Measurements from ENCODE around the gene HACE1.

HACE1 gene

GRCh38 chr6:104795363-104795762 is 64.4 kb downstream of the HACE1 start:
- H3K36me3 ChIP-seq (ENCODE audit: control insufficient read depth, insufficient read depth, low read length), result peaks cover 14% of the 10 kb centered on the region

GRCh38 chr6:104789770-104790190 is 69.9 kb downstream of the HACE1 start:
- 83% methylated on average over 1 of the region's 5 CpGs; no CpG with 5 or more reads in 1 of the 2 experiments for WGBS, 2 experiments (ENCODE audit: insufficient coverage in 2 of 2)
- Histone ChIP-seq H3K36me3 (ENCODE audit: control insufficient read depth, insufficient read depth, low read length) (peaks cover 4% of the 10 kb centered on the region), H3K27ac (ENCODE audit: low read depth, low read length, severe bottlenecking) (no peak overlapping the region)

More at GRCh38 chr6:104795363-104795762, 64.4 kb downstream of the HACE1 start:
- Histone ChIP-seq H3K27ac (ENCODE audit: low read depth, low read length, severe bottlenecking) (no peak overlapping the region), H3K4me1 (ENCODE audit: control insufficient read depth, insufficient read depth, low read length, poor library complexity, severe bottlenecking) (no peaks in the 10 kb centered on the region), H3K4me3 (ENCODE audit: extremely low read depth, insufficient read depth, low read length, poor library complexity, severe bottlenecking) (no peak overlapping the region), H3K9me3 (ENCODE audit: control insufficient read depth, low read length) (no peaks in the 10 kb centered on the region)
- WGBS, 2 experiments (ENCODE audit: insufficient coverage in 2 of 2), result 92 to 100% methylated on average over 2 of the region's 3 CpGs

GRCh38 chr6:104788400-104788799 is 71.3 kb downstream of the HACE1 start:
- Histone ChIP-seq H3K27ac (ENCODE audit: low read depth, low read length, severe bottlenecking) (no peak overlapping the region), H3K4me1 (ENCODE audit: control insufficient read depth, insufficient read depth, low read length, poor library complexity, severe bottlenecking) (peaks cover 8% of the 10 kb centered on the region), H3K9me3 (ENCODE audit: control insufficient read depth, low read length) (no peaks in the 10 kb centered on the region), H3K36me3 (ENCODE audit: control insufficient read depth, insufficient read depth, low read length) (peaks cover 3% of the 10 kb centered on the region), H3K4me3 (ENCODE audit: extremely low read depth, insufficient read depth, low read length, poor library complexity, severe bottlenecking) (no peak overlapping the region)
- WGBS, 2 experiments (ENCODE audit: insufficient coverage in 2 of 2), result no CpG with 5 or more reads among the region's 2 CpGs

More at GRCh38 chr6:104789770-104790190, 69.9 kb downstream of the HACE1 start:
- H3K9me3 ChIP-seq (ENCODE audit: control insufficient read depth, low read length), result no peaks in the 10 kb centered on the region
- H3K4me3 ChIP-seq (ENCODE audit: extremely low read depth, insufficient read depth, low read length, poor library complexity, severe bottlenecking), result no peak overlapping the region
- H3K4me1 ChIP-seq (ENCODE audit: control insufficient read depth, insufficient read depth, low read length, poor library complexity, severe bottlenecking), result peaks cover 8% of the 10 kb centered on the region

GRCh38 chr6:104787305-104787704 is 72.4 kb downstream of the HACE1 start:
- Histone ChIP-seq H3K4me3 (ENCODE audit: extremely low read depth, insufficient read depth, low read length, poor library complexity, severe bottlenecking) (no peak overlapping the region), H3K27ac (ENCODE audit: low read depth, low read length, severe bottlenecking) (no peak overlapping the region), H3K9me3 (ENCODE audit: control insufficient read depth, low read length) (no peaks in the 10 kb centered on the region), H3K36me3 (ENCODE audit: control insufficient read depth, insufficient read depth, low read length) (peaks cover 12% of the 10 kb centered on the region), H3K4me1 (ENCODE audit: control insufficient read depth, insufficient read depth, low read length, poor library complexity, severe bottlenecking) (peaks cover 8% of the 10 kb centered on the region)
- WGBS, 2 experiments (ENCODE audit: insufficient coverage in 2 of 2), result 100% methylated on average over 1 of the region's 2 CpGs; no CpG with 5 or more reads in 1 of the 2 experiments

GRCh38 chr6:104784884-104785283 is 74.8 kb downstream of the HACE1 start:
- no peak overlapping the region for H3K4me3 ChIP-seq (ENCODE audit: extremely low read depth, insufficient read depth, low read length, poor library complexity, severe bottlenecking)
- 79 to 94% methylated on average over 2 of the region's 2 CpGs for WGBS, 2 experiments (ENCODE audit: insufficient coverage in 2 of 2)
- H3K4me1 ChIP-seq (ENCODE audit: control insufficient read depth, insufficient read depth, low read length, poor library complexity, severe bottlenecking), result peaks cover 8% of the 10 kb centered on the region
- no peak overlapping the region for H3K27ac ChIP-seq (ENCODE audit: low read depth, low read length, severe bottlenecking)
- no peaks in the 10 kb centered on the region for H3K9me3 ChIP-seq (ENCODE audit: control insufficient read depth, low read length)
- H3K36me3 ChIP-seq (ENCODE audit: control insufficient read depth, insufficient read depth, low read length), result peaks cover 20% of the 10 kb centered on the region

GRCh38 chr6:104771258-104771832 is 88.4 kb downstream of the HACE1 start:
- Histone ChIP-seq H3K4me3 (ENCODE audit: extremely low read depth, insufficient read depth, low read length, poor library complexity, severe bottlenecking) (no peak overlapping the region), H3K4me1 (ENCODE audit: control insufficient read depth, insufficient read depth, low read length, poor library complexity, severe bottlenecking) (no peaks in the 10 kb centered on the region), H3K36me3 (ENCODE audit: control insufficient read depth, insufficient read depth, low read length) (peaks cover 2% of the 10 kb centered on the region), H3K9me3 (ENCODE audit: control insufficient read depth, low read length) (no peaks in the 10 kb centered on the region), H3K27ac (ENCODE audit: low read depth, low read length, severe bottlenecking) (no peak overlapping the region)
- WGBS, 2 experiments (ENCODE audit: insufficient coverage in 2 of 2), result 57 to 75% methylated on average over 1 of the region's 2 CpGs

GRCh38 chr6:104768906-104769305 is 90.8 kb downstream of the HACE1 start:
- no peak overlapping the region for H3K27ac ChIP-seq (ENCODE audit: low read depth, low read length, severe bottlenecking)
- no CpG with 5 or more reads among the region's 1 CpG for WGBS, 2 experiments (ENCODE audit: insufficient coverage in 2 of 2)
- H3K4me3 ChIP-seq (ENCODE audit: extremely low read depth, insufficient read depth, low read length, poor library complexity, severe bottlenecking), result no peak overlapping the region
- H3K4me1 ChIP-seq (ENCODE audit: control insufficient read depth, insufficient read depth, low read length, poor library complexity, severe bottlenecking), result no peaks in the 10 kb centered on the region
- peaks cover 4% of the 10 kb centered on the region for H3K36me3 ChIP-seq (ENCODE audit: control insufficient read depth, insufficient read depth, low read length)
- H3K9me3 ChIP-seq (ENCODE audit: control insufficient read depth, low read length), result no peaks in the 10 kb centered on the region

GRCh38 chr6:104766595-104766994 is 93.1 kb downstream of the HACE1 start:
- 91 to 100% methylated on average over 2 to 3 of the region's 4 CpGs for WGBS, 2 experiments (ENCODE audit: insufficient coverage in 2 of 2)

GRCh38 chr6:104754788-104755409 is 104.8 kb downstream of the HACE1 start:
- no peaks in the 10 kb centered on the region for H3K4me1 ChIP-seq (ENCODE audit: control insufficient read depth, insufficient read depth, low read length, poor library complexity, severe bottlenecking)
- H3K27ac ChIP-seq (ENCODE audit: low read depth, low read length, severe bottlenecking), result no peak overlapping the region
- H3K4me3 ChIP-seq (ENCODE audit: extremely low read depth, insufficient read depth, low read length, poor library complexity, severe bottlenecking), result no peak overlapping the region
- peaks cover 18% of the 10 kb centered on the region for H3K9me3 ChIP-seq (ENCODE audit: control insufficient read depth, low read length)
- H3K36me3 ChIP-seq (ENCODE audit: control insufficient read depth, insufficient read depth, low read length), result peaks cover 19% of the 10 kb centered on the region
- WGBS, 2 experiments (ENCODE audit: insufficient coverage in 2 of 2), result no CpG with 5 or more reads among the region's 1 CpG

More at GRCh38 chr6:104766595-104766994, 93.1 kb downstream of the HACE1 start:
- Histone ChIP-seq H3K36me3 (ENCODE audit: control insufficient read depth, insufficient read depth, low read length) (peaks cover 7% of the 10 kb centered on the region), H3K9me3 (ENCODE audit: control insufficient read depth, low read length) (no peaks in the 10 kb centered on the region), H3K4me1 (ENCODE audit: control insufficient read depth, insufficient read depth, low read length, poor library complexity, severe bottlenecking) (no peaks in the 10 kb centered on the region), H3K27ac (ENCODE audit: low read depth, low read length, severe bottlenecking) (no peak overlapping the region), H3K4me3 (ENCODE audit: extremely low read depth, insufficient read depth, low read length, poor library complexity, severe bottlenecking) (no peak overlapping the region)

- WGBS, 2 experiments (ENCODE audit: insufficient coverage in 2 of 2), result 100% methylated on average over 2 of the region's 2 CpGs
- H3K27ac ChIP-seq (ENCODE audit: low read depth, low read length, severe bottlenecking), result no peak overlapping the region
- no peaks in the 10 kb centered on the region for H3K4me1 ChIP-seq (ENCODE audit: control insufficient read depth, insufficient read depth, low read length, poor library complexity, severe bottlenecking)
- peaks cover 18% of the 10 kb centered on the region for H3K9me3 ChIP-seq (ENCODE audit: control insufficient read depth, low read length)
- no peak overlapping the region for H3K4me3 ChIP-seq (ENCODE audit: extremely low read depth, insufficient read depth, low read length, poor library complexity, severe bottlenecking)
- H3K36me3 ChIP-seq (ENCODE audit: control insufficient read depth, insufficient read depth, low read length), result peaks cover 19% of the 10 kb centered on the region
Measured at GRCh38 chr6:104753251-104753650, 106.5 kb downstream of the HACE1 start.

GRCh38 chr6:104750449-104750848 is 109.3 kb downstream of the HACE1 start:
- H3K36me3 ChIP-seq (ENCODE audit: control insufficient read depth, insufficient read depth, low read length), result peaks cover 12% of the 10 kb centered on the region
- H3K4me3 ChIP-seq (ENCODE audit: extremely low read depth, insufficient read depth, low read length, poor library complexity, severe bottlenecking), result no peak overlapping the region
- H3K9me3 ChIP-seq (ENCODE audit: control insufficient read depth, low read length), result peaks cover 11% of the 10 kb centered on the region
- WGBS, 2 experiments (ENCODE audit: insufficient coverage in 2 of 2), result no CpG with 5 or more reads among the region's 2 CpGs
- H3K4me1 ChIP-seq (ENCODE audit: control insufficient read depth, insufficient read depth, low read length, poor library complexity, severe bottlenecking), result no peaks in the 10 kb centered on the region
- H3K27ac ChIP-seq (ENCODE audit: low read depth, low read length, severe bottlenecking), result no peak overlapping the region
